HCT116 (cell line): ENCODE data around the gene FKBP10.

Experiments used
- FOSL1 ChIP-seq: IDR thresholded peaks from 2 replicates; pipeline ENCODE4 v1.6.1; 2012; ENCODE audit warnings: low read depth
- TF ChIP-seq, protein P1 (sequence below), 3 experiments: fragments of 200-600 bp in 1 of 3; sonication (generic) in 1 of 3; IDR thresholded peaks in 2 of 3; conservative IDR thresholded peaks in 1 of 3; 2 replicates each; pipeline ENCODE4 v1.5.1; 2012 to 2017; ENCODE audit warnings: low read depth in 2 of 3, low read length in 2 of 3, antibody characterized with exemption in 1 of 3, borderline replicate concordance in 1 of 3, control low read depth in 1 of 3, mild to moderate bottlenecking in 1 of 3, mixed read lengths in 1 of 3, mixed run types in 1 of 3, moderate library complexity in 1 of 3; ENCODE audit not compliant: insufficient read depth in 1 of 3
- TF ChIP-seq, protein P2 (sequence below): IDR thresholded peaks from 2 replicates; pipeline ENCODE4 v1.6.1; 2012; ENCODE audit warnings: low read depth

DNA sequence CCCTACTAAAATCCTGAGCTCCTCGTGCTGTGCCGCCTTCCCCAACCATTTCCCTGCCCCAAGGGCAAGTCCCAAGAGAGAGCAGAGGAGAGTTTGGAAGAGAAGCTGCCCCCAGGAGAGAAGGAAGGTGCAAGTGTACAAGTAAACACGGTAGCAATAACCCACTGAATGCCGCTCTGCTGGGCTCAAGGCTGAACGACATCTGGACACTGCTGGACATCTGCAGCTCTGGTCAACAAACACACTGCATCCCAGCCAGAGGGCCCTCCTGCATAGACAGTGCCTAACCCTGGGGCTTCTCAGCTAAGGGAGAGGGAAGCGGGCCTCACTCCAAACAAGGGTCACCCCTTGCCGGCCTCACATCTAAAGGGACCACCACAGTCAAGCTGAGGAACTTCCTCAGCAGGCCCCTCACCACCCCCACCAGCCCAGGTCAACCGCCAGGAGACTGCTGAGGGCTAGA is 39.0 kb upstream of the FKBP10 start:
- TF ChIP-seq FOSL1, result no peak
- TF ChIP-seq, protein P1, sequence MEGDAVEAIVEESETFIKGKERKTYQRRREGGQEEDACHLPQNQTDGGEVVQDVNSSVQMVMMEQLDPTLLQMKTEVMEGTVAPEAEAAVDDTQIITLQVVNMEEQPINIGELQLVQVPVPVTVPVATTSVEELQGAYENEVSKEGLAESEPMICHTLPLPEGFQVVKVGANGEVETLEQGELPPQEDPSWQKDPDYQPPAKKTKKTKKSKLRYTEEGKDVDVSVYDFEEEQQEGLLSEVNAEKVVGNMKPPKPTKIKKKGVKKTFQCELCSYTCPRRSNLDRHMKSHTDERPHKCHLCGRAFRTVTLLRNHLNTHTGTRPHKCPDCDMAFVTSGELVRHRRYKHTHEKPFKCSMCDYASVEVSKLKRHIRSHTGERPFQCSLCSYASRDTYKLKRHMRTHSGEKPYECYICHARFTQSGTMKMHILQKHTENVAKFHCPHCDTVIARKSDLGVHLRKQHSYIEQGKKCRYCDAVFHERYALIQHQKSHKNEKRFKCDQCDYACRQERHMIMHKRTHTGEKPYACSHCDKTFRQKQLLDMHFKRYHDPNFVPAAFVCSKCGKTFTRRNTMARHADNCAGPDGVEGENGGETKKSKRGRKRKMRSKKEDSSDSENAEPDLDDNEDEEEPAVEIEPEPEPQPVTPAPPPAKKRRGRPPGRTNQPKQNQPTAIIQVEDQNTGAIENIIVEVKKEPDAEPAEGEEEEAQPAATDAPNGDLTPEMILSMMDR (IDR thresholded peaks at IDR 0.05 in 2 of 3, conservative IDR thresholded peaks at IDR 0.05 in 1 of 3; ENCODE audit: borderline replicate concordance in 1 of 3, insufficient read depth in 1 of 3, low read depth in 2 of 3, low read length in 2 of 3), result no peak
- TF ChIP-seq, protein P2, sequence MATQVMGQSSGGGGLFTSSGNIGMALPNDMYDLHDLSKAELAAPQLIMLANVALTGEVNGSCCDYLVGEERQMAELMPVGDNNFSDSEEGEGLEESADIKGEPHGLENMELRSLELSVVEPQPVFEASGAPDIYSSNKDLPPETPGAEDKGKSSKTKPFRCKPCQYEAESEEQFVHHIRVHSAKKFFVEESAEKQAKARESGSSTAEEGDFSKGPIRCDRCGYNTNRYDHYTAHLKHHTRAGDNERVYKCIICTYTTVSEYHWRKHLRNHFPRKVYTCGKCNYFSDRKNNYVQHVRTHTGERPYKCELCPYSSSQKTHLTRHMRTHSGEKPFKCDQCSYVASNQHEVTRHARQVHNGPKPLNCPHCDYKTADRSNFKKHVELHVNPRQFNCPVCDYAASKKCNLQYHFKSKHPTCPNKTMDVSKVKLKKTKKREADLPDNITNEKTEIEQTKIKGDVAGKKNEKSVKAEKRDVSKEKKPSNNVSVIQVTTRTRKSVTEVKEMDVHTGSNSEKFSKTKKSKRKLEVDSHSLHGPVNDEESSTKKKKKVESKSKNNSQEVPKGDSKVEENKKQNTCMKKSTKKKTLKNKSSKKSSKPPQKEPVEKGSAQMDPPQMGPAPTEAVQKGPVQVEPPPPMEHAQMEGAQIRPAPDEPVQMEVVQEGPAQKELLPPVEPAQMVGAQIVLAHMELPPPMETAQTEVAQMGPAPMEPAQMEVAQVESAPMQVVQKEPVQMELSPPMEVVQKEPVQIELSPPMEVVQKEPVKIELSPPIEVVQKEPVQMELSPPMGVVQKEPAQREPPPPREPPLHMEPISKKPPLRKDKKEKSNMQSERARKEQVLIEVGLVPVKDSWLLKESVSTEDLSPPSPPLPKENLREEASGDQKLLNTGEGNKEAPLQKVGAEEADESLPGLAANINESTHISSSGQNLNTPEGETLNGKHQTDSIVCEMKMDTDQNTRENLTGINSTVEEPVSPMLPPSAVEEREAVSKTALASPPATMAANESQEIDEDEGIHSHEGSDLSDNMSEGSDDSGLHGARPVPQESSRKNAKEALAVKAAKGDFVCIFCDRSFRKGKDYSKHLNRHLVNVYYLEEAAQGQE, result no peak
